ENCODE data around the gene MAP1A. TPM values are rescaled to one million over a fixed set of nuclear protein-coding genes. Genes with fewer than 3 reads are reported as not detected.
"Not testable (repeated sequence)": the region's sequence is repeated elsewhere in the genome, so short reads cannot be mapped to it uniquely, and the experiment has no call there.

MAP1A gene
- total and polyA plus RNA-seq, 2 donors (not counting 3 experiments of a cell fraction or from before 2014, with no cell fraction given): 0.68 to 4.8 TPM

DNA sequence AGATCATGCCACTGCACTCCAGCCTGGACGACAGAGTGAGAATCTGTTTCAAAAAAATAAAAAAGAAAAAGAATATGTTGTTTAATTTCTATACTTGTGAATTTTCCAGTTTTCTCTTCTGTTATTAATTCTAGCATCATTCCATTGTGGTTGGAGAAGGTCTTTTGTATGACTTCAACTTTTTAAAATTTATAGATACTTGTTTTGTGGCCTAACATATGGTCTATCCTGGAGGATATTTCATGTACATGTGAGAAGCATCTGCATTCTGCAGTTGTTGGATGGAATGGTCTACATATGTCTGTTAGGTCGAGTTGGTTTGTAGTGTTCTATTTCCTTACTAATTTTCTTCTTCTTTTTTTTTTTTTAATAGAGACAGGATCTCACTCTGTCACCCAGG is 35.6 kb downstream of the MAP1A start:
- dilution Hi-C loops (cut with MboI; ENCODE audit: extremely low pct_ligation_motif_present, low sequenced_read_pairs) (no loop called here), intact Hi-C loops (cut with micrococcal nuclease) (no loop called here)
- Histone ChIP-seq H3K27ac (ENCODE audit: insufficient read depth, low read depth, low read length) (no peak overlapping the region), H3K9me1 (replicated peaks; ENCODE audit: control insufficient read depth, extremely low read depth, insufficient read depth, low read length) (no peaks in the 10 kb centered on the region), H2AFZ (ENCODE audit: low read depth, low read length) (no peak overlapping the region), H3K4me1 (ENCODE audit: control insufficient read depth, extremely low read depth, insufficient read depth, low read length) (no peaks in the 10 kb centered on the region), H3K9me3 (replicated peaks; ENCODE audit: control insufficient read depth, insufficient read depth, low read length) (no peaks in the 10 kb centered on the region), H3K27me3 (ENCODE audit: control insufficient read depth in 2 of 2, insufficient read depth in 2 of 2, low read length in 2 of 2) (no peaks in the 10 kb centered on the region), H3K36me3 (ENCODE audit: control insufficient read depth in 2 of 2, extremely low read depth in 1 of 2, insufficient read depth in 2 of 2, low read length in 2 of 2) (no peaks in the 10 kb centered on the region), H3K4me3 (replicated peaks in 1 of 3; ENCODE audit: insufficient read depth in 1 of 3, low read depth in 1 of 3, low read length in 3 of 3) (no peak overlapping the region), H3K9ac (replicated peaks; ENCODE audit: extremely low read depth, insufficient read depth, low read length) (no peak overlapping the region), H4K20me1 (replicated peaks; ENCODE audit: control insufficient read depth, extremely low read depth, insufficient read depth, low read length) (no peaks in the 10 kb centered on the region), H3K79me2 (ENCODE audit: control insufficient read depth, insufficient read depth, low read length) (no peaks in the 10 kb centered on the region), H3K4me2 (ENCODE audit: insufficient read depth, low read length) (no peak overlapping the region)
- TF ChIP-seq GATA2 (IDR thresholded peaks at IDR 0.05; ENCODE audit: insufficient read depth, insufficient read length, low read depth, low read length) (no peak), POLR2A (IDR thresholded peaks at IDR 0.05; ENCODE audit: low read depth, low read length) (no peak), MYC (IDR thresholded peaks at IDR 0.05; ENCODE audit: low read depth, low read length) (no peak)
- no TSS peak for BruUV-seq (replicated peaks)
- no peak for FAIRE-seq
- no peak for DNase-seq (ENCODE audit: low read depth, low spot score)
- ChIA-PET POLR2A (no interaction called here), CTCF (interaction anchor here (0.9 kb wide), 1 partner anchor 10 kb away, joined by 4 read pairs; no protein-coding TSS in a partner anchor)

GRCh38 chr15:43562753-43563152 is 45.3 kb downstream of the MAP1A start:
- BruUV-seq (replicated peaks); H3K9ac ChIP-seq (replicated peaks; ENCODE audit: extremely low read depth, insufficient read depth, low read length); H4K20me1 ChIP-seq (replicated peaks; ENCODE audit: control insufficient read depth, extremely low read depth, insufficient read depth, low read length); FAIRE-seq; H2AFZ ChIP-seq (ENCODE audit: low read depth, low read length); H3K4me1 ChIP-seq (ENCODE audit: control insufficient read depth, extremely low read depth, insufficient read depth, low read length); H3K4me3 ChIP-seq (replicated peaks in 1 of 3; ENCODE audit: insufficient read depth in 1 of 3, low read depth in 1 of 3, low read length in 3 of 3); H3K4me2 ChIP-seq (ENCODE audit: insufficient read depth, low read length); dilution Hi-C loops (cut with MboI; ENCODE audit: extremely low pct_ligation_motif_present, low sequenced_read_pairs); H3K9me3 ChIP-seq (replicated peaks; ENCODE audit: control insufficient read depth, insufficient read depth, low read length); H3K36me3 ChIP-seq (ENCODE audit: control insufficient read depth in 2 of 2, extremely low read depth in 1 of 2, insufficient read depth in 2 of 2, low read length in 2 of 2); POLR2A ChIA-PET; H3K79me2 ChIP-seq (ENCODE audit: control insufficient read depth, insufficient read depth, low read length); intact Hi-C loops (cut with micrococcal nuclease); H3K27ac ChIP-seq (ENCODE audit: insufficient read depth, low read depth, low read length); CTCF ChIA-PET; DNase-seq (ENCODE audit: low read depth, low spot score); H3K27me3 ChIP-seq (ENCODE audit: control insufficient read depth in 2 of 2, insufficient read depth in 2 of 2, low read length in 2 of 2); H3K9me1 ChIP-seq (replicated peaks; ENCODE audit: control insufficient read depth, extremely low read depth, insufficient read depth, low read length): not testable (repeated sequence)

- H3K9me1 ChIP-seq (replicated peaks; ENCODE audit: control insufficient read depth, extremely low read depth, insufficient read depth, low read length); H3K4me3 ChIP-seq (replicated peaks in 1 of 3; ENCODE audit: insufficient read depth in 1 of 3, low read depth in 1 of 3, low read length in 3 of 3); DNase-seq (ENCODE audit: low read depth, low spot score); dilution Hi-C loops (cut with MboI; ENCODE audit: extremely low pct_ligation_motif_present, low sequenced_read_pairs); H4K20me1 ChIP-seq (replicated peaks; ENCODE audit: control insufficient read depth, extremely low read depth, insufficient read depth, low read length); POLR2A ChIA-PET; H3K4me2 ChIP-seq (ENCODE audit: insufficient read depth, low read length); H3K9me3 ChIP-seq (replicated peaks; ENCODE audit: control insufficient read depth, insufficient read depth, low read length); H3K79me2 ChIP-seq (ENCODE audit: control insufficient read depth, insufficient read depth, low read length); H3K27me3 ChIP-seq (ENCODE audit: control insufficient read depth in 2 of 2, insufficient read depth in 2 of 2, low read length in 2 of 2); H3K36me3 ChIP-seq (ENCODE audit: control insufficient read depth in 2 of 2, extremely low read depth in 1 of 2, insufficient read depth in 2 of 2, low read length in 2 of 2); CTCF ChIA-PET; BruUV-seq (replicated peaks); H2AFZ ChIP-seq (ENCODE audit: low read depth, low read length); H3K9ac ChIP-seq (replicated peaks; ENCODE audit: extremely low read depth, insufficient read depth, low read length); intact Hi-C loops (cut with micrococcal nuclease); FAIRE-seq; H3K27ac ChIP-seq (ENCODE audit: insufficient read depth, low read depth, low read length); H3K4me1 ChIP-seq (ENCODE audit: control insufficient read depth, extremely low read depth, insufficient read depth, low read length): not testable (repeated sequence)
These were observed 46.4 kb downstream of the MAP1A start for GRCh38 chr15:43563793-43564192.

DNA sequence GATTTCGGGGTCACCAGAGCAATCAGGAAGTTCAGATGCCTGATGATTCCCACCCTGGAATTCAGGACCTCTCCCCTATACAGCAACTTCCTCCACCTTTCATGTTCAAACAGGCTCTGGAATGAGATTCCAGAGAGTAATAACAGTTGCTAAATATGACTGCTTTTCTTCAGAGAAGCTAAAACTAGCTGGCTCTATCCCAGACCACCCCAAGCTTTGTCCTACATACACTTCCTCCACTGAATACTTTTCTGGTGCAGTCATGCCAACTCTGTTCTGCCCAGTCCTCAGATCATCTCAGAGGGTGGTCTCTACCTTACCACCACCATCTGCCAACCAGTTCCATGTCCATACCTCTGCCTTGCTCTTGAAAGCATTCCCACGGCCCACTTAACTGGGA is 49.2 kb downstream of the MAP1A start:
- DNase-seq (ENCODE audit: low read depth, low spot score); H3K9me1 ChIP-seq (replicated peaks; ENCODE audit: control insufficient read depth, extremely low read depth, insufficient read depth, low read length); H2AFZ ChIP-seq (ENCODE audit: low read depth, low read length); H3K4me3 ChIP-seq (replicated peaks in 1 of 3; ENCODE audit: insufficient read depth in 1 of 3, low read depth in 1 of 3, low read length in 3 of 3); H3K27me3 ChIP-seq (ENCODE audit: control insufficient read depth in 2 of 2, insufficient read depth in 2 of 2, low read length in 2 of 2); H4K20me1 ChIP-seq (replicated peaks; ENCODE audit: control insufficient read depth, extremely low read depth, insufficient read depth, low read length); H3K9ac ChIP-seq (replicated peaks; ENCODE audit: extremely low read depth, insufficient read depth, low read length); H3K36me3 ChIP-seq (ENCODE audit: control insufficient read depth in 2 of 2, extremely low read depth in 1 of 2, insufficient read depth in 2 of 2, low read length in 2 of 2); H3K4me1 ChIP-seq (ENCODE audit: control insufficient read depth, extremely low read depth, insufficient read depth, low read length); H3K79me2 ChIP-seq (ENCODE audit: control insufficient read depth, insufficient read depth, low read length); POLR2A ChIA-PET; H3K27ac ChIP-seq (ENCODE audit: insufficient read depth, low read depth, low read length); H3K4me2 ChIP-seq (ENCODE audit: insufficient read depth, low read length); CTCF ChIA-PET; FAIRE-seq; BruUV-seq (replicated peaks); H3K9me3 ChIP-seq (replicated peaks; ENCODE audit: control insufficient read depth, insufficient read depth, low read length); dilution Hi-C loops (cut with MboI; ENCODE audit: extremely low pct_ligation_motif_present, low sequenced_read_pairs); intact Hi-C loops (cut with micrococcal nuclease): not testable (repeated sequence)

All from endothelial cell of umbilical vein (primary cell).